Esophagus muscularis mucosa (tissue), 4 donors: ENCODE results near the gene CAPN14. TPM values are rescaled to one million over a fixed set of nuclear protein-coding genes. Genes with fewer than 3 reads are reported as not detected.

ENCODE experiments used
- DNase-seq: peaks from one replicate; pipeline ENCODE4 v3.0.0-alpha.2; 2017; ENCODE audit errors: extremely low spot score
- H3K27ac ChIP-seq, 4 donors: fragments of 200-600 bp; sonication (generic); replicated peaks in 1 of 4; 1 replicate in 3 of 4; 2 replicates in 1 of 4; pipeline ENCODE4 v1.5.1; 2016 to 2019; ENCODE audit warnings: mild to moderate bottlenecking in 1 of 4
- H3K27me3 ChIP-seq, 4 donors: fragments of 200-600 bp; sonication (generic); one replicate each; pipeline versions ENCODE4 v1.5.1 to v1.6.0; 2016 to 2019
- H3K36me3 ChIP-seq, 4 donors: fragments of 200-600 bp; sonication (generic); one replicate each; pipeline ENCODE4 v1.5.1; 2016 to 2019
- H3K4me1 ChIP-seq, 4 donors: fragments of 200-600 bp; sonication (generic); one replicate each; pipeline ENCODE4 v1.5.1; 2016 to 2019
- H3K4me3 ChIP-seq, 4 donors: fragments of 200-600 bp; sonication (generic); 1 replicate in 2 of 4; 2 replicates in 2 of 4; pipeline ENCODE4 v1.5.1; 2016 to 2019; ENCODE audit warnings: mild to moderate bottlenecking in 4 of 4, moderate library complexity in 1 of 4
- H3K9me3 ChIP-seq, 4 donors: fragments of 200-600 bp; sonication (generic); 1 replicate in 3 of 4; 2 replicates in 1 of 4; pipeline ENCODE4 v1.5.1; 2016 to 2019
- EP300 ChIP-seq: sonication (generic); formaldehyde crosslinking; IDR thresholded peaks from one replicate; pipeline ENCODE4 v1.6.1; 2017; ENCODE audit warnings: antibody characterized with exemption
- POLR2A ChIP-seq: fragments of 450-650 bp; IDR thresholded peaks from one replicate; pipeline ENCODE4 v1.6.1; 2017; ENCODE audit warnings: antibody characterized with exemption, moderate library complexity, mild to moderate bottlenecking, low read depth
- POLR2AphosphoS5 ChIP-seq, 2 donors: sonication (generic); formaldehyde crosslinking; IDR thresholded peaks; one replicate each; pipeline ENCODE4 v1.6.1; 2017; ENCODE audit warnings: antibody characterized with exemption in 2 of 2
- WGBS: methylation state at CpG from one replicate; pipeline ENCODE4 v1.1.5; 2018; 5-methylcytosine and 5-hydroxymethylcytosine counted together
- intact Hi-C: fragments of 100-400 bp; cut with DNase I; formaldehyde crosslinking; loops from one replicate; pipeline ENCODE4 v1.15.1; 2023
- total RNA-seq, 4 donors: library from RNA; depleted of rRNA; stranded (reverse); fragments of >200 nt; gene quantifications; one replicate each; pipeline versions ENCODE4 v1.1.0 to v1.2.1, GENCODE V29; 2016
- TF ChIP-seq, protein P1 (sequence below), 3 experiments: fragments of 200-600 bp in 2 of 3; fragments of 450-650 bp in 1 of 3; sonication (generic) in 2 of 3; IDR thresholded peaks; one replicate each; pipeline ENCODE4 v1.5.1; 2017 to 2019; ENCODE audit warnings: antibody characterized with exemption in 3 of 3, mild to moderate bottlenecking in 2 of 3, moderate library complexity in 1 of 3

CAPN14 gene
- total RNA-seq, 4 donors from 2014 or later, result 0.42 TPM; not detected in 3

- WGBS, result 91% methylated on average over 10 of the region's 11 CpGs
- Histone ChIP-seq H3K9me3 (no peaks in the 10 kb centered on the region), H3K27ac (no peak overlapping the region), H3K4me1 (peaks cover 0 to 6% (median 0%) of the 10 kb centered on the region in 4 donors), H3K4me3 (no peak overlapping the region), H3K36me3 (peaks cover 3 to 35% (median 16%) of the 10 kb centered on the region in 4 donors), H3K27me3 (no peaks in the 10 kb centered on the region)
- DNase-seq, result no peak
- intact Hi-C loops, result no loop called here
- TF ChIP-seq, protein P1, sequence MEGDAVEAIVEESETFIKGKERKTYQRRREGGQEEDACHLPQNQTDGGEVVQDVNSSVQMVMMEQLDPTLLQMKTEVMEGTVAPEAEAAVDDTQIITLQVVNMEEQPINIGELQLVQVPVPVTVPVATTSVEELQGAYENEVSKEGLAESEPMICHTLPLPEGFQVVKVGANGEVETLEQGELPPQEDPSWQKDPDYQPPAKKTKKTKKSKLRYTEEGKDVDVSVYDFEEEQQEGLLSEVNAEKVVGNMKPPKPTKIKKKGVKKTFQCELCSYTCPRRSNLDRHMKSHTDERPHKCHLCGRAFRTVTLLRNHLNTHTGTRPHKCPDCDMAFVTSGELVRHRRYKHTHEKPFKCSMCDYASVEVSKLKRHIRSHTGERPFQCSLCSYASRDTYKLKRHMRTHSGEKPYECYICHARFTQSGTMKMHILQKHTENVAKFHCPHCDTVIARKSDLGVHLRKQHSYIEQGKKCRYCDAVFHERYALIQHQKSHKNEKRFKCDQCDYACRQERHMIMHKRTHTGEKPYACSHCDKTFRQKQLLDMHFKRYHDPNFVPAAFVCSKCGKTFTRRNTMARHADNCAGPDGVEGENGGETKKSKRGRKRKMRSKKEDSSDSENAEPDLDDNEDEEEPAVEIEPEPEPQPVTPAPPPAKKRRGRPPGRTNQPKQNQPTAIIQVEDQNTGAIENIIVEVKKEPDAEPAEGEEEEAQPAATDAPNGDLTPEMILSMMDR (IDR thresholded peaks at IDR 0.05), result no peak
- TF ChIP-seq POLR2A, result no peak
These were observed 38.7 kb upstream of the CAPN14 start for GRCh38 chr2:31255911-31256571.

DNA sequence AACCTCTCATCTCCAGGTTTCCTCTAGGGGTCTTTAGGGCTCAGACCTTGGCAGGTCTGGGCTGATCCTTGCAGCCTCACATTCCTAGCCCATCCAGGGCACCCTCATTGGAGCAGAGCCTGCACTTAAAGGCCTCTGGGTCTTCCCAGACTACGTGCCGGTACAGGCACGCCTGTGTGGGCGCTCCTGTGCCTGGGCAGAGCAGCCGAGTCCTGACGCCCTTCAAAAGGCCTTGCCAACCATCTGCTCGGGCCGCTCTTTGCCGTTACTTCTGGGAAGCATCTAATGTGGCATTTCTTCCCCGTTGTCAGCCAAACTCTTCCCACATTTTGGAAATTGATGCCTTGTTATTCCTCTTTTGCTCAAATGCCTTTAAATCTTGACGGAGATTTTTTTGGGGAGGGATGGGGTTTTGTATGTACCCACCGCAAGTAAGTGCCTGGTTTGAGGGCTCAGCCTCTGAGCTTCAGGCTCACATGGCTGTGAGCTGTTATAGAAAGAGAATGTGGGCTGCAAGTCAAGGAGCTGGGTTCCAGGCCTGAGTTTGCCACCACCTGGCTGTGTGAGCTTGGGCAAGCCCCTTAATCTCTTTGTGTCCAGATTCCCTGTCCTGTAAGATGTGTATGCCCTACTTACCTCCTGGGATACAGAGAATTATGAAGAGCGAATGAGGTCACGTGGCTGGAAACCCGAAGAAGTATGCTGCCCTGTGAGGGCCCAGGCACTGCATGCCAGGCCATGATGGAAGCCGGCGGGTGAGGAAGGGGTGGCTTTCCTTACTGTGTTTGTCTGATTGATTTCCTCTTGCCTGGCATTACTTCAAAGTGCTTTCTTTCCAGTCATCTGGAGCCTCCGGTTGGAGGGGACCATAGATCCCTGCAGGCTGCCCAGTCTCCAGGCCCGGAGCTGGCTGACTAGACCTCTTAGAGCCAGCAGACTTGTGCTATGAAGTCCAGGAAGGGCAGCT, 37.2 kb upstream of the CAPN14 start:
- DNase-seq, result no peak
- H3K27ac ChIP-seq, result no peak overlapping the region
- 86% methylated on average over 15 of the region's 19 CpGs for WGBS
- intact Hi-C loops, result no loop called here
- H3K27me3 ChIP-seq, result no peaks in the 10 kb centered on the region
- peaks cover 0 to 6% (median 0%) of the 10 kb centered on the region in 4 donors for H3K4me1 ChIP-seq
- TF ChIP-seq, protein P1 (IDR thresholded peaks at IDR 0.05), result no peak
- TF ChIP-seq POLR2AphosphoS5 (IDR thresholded peaks at IDR 0.05) (no peak), EP300 (no peak), POLR2A (no peak)
- H3K36me3 ChIP-seq, result peaks cover 0 to 41% (median 21%) of the 10 kb centered on the region in 4 donors
- H3K9me3 ChIP-seq, result no peaks in the 10 kb centered on the region
- H3K4me3 ChIP-seq, result no peak overlapping the region

DNA sequence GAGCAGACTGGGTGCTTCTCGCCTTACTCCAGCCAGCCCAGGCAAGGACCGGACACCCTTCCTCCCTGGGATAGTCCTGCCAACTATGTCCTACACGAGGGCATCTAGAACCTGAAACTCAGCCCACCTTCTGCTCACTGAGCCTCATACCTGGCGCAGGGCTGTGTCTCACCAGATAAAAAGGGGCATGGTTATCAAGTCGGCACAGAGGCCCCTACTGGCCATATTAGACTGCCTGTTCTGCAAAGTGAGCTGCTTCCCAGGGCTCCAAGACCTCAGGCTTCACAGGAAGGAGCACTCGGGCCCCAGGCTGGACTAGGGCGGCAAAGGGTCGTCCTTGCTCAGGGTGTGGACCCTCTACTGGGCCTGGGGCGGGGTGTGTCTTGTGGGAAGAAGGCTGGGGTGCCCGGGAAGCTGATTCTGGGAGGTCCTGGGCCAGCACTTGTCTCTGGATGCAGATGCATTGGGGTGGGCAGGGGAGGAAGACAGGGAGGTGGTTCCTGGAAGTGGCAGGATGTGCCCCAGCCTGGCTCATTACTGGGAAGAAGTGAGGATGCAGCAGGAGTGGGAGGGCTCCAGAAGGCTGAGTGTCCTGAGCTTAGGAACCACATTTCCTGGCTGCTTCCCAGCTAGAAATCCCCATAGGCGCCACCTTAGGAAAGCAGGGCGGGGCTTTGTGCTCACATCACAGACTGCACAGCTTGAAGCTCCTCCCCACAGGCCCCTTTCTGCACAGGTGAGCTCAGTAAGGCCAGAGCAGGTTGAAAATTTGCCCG, 36.2 kb upstream of the CAPN14 start:
- Histone ChIP-seq H3K4me1 (peaks cover 0 to 6% (median 0%) of the 10 kb centered on the region in 4 donors), H3K9me3 (no peaks in the 10 kb centered on the region), H3K27me3 (no peaks in the 10 kb centered on the region), H3K27ac (no peak overlapping the region), H3K4me3 (no peak overlapping the region), H3K36me3 (peaks cover 0 to 48% (median 25%) of the 10 kb centered on the region in 4 donors)
- 89% methylated on average over 7 of the region's 13 CpGs for WGBS
- intact Hi-C loops, result no loop called here
- no peak for DNase-seq
- TF ChIP-seq POLR2A (no peak), POLR2AphosphoS5 (IDR thresholded peaks at IDR 0.05) (no peak), EP300 (no peak)
- TF ChIP-seq, protein P1 (IDR thresholded peaks at IDR 0.05), result no peak

- 96% methylated on average over 5 of the region's 6 CpGs for WGBS
- Histone ChIP-seq H3K4me1 (peaks cover 0 to 3% (median 0%) of the 10 kb centered on the region in 4 donors), H3K36me3 (peaks cover 0 to 54% (median 33%) of the 10 kb centered on the region in 4 donors), H3K4me3 (no peak overlapping the region), H3K9me3 (no peaks in the 10 kb centered on the region), H3K27me3 (no peaks in the 10 kb centered on the region), H3K27ac (no peak overlapping the region)
- intact Hi-C loops, result no loop called here
- TF ChIP-seq, protein P1 (IDR thresholded peaks at IDR 0.05), result no peak
- TF ChIP-seq POLR2AphosphoS5 (IDR thresholded peaks at IDR 0.05), result no peak
- no peak for TF ChIP-seq EP300
- no peak for TF ChIP-seq POLR2A
- no peak for DNase-seq
These were observed 34.5 kb upstream of the CAPN14 start for GRCh38 chr2:31251851-31252250.
